Measurements from ENCODE around the gene C20orf141.
"Not testable (repeated sequence)": the region's sequence is repeated elsewhere in the genome, so short reads cannot be mapped to it uniquely, and the experiment has no call there.

C20orf141 gene

GRCh38 chr20:2817341-2817726, 2.5 kb downstream of the C20orf141 start:
- Histone ChIP-seq H3K27ac (peak overlapping the region in 1 of 21 experiments; percentile 16), H3K4me3 (no peak overlapping the region)

GRCh38 chr20:2817891-2818595, 3.3 kb downstream of the C20orf141 start:
- Histone ChIP-seq H3K27ac (peak overlapping the region in 1 of 21 experiments; percentile 16), H3K4me3 (no peak overlapping the region)

- no peak overlapping the region for H3K27ac ChIP-seq
Observed at GRCh38 chr20:2820084-2820895, 5.5 kb downstream of the C20orf141 start.

GRCh38 chr20:2820896-2821869, 6.4 kb downstream of the C20orf141 start:
- Histone ChIP-seq H3K4me3 (no peak overlapping the region), H3K27ac (no peak overlapping the region)

More at GRCh38 chr20:2820084-2820895, 5.5 kb downstream of the C20orf141 start:
- no peak overlapping the region for H3K4me3 ChIP-seq

GRCh38 chr20:2822073-2822472, 7.3 kb downstream of the C20orf141 start:
- Histone ChIP-seq H3K27ac (no peak overlapping the region), H3K4me3 (no peak overlapping the region)

GRCh38 chr20:2825761-2826160, 11.0 kb downstream of the C20orf141 start:
- no peak overlapping the region for H3K4me3 ChIP-seq
- H3K27ac ChIP-seq = no peak overlapping the region

- Histone ChIP-seq H3K27ac (no peak overlapping the region), H3K4me3 (no peak overlapping the region)
Observed at GRCh38 chr20:2826655-2827054, 11.9 kb downstream of the C20orf141 start.

- H3K27ac ChIP-seq = no peak overlapping the region
- H3K4me3 ChIP-seq = no peak overlapping the region
Observed at GRCh38 chr20:2829376-2829775, 14.6 kb downstream of the C20orf141 start.

- H3K4me3 ChIP-seq = not testable (repeated sequence)
Observed at GRCh38 chr20:2831206-2831605, 16.4 kb downstream of the C20orf141 start.

GRCh38 chr20:2833761-2834160, 19.0 kb downstream of the C20orf141 start:
- no peak overlapping the region for H3K27ac ChIP-seq
- H3K4me3 ChIP-seq = no peak overlapping the region

More at GRCh38 chr20:2831206-2831605, 16.4 kb downstream of the C20orf141 start:
- not testable (repeated sequence) for H3K27ac ChIP-seq

- H3K4me3 ChIP-seq = no peak overlapping the region
Observed at GRCh38 chr20:2834401-2835110, 19.8 kb downstream of the C20orf141 start.

GRCh38 chr20:2835331-2835796, 20.6 kb downstream of the C20orf141 start:
- Histone ChIP-seq H3K27ac (no peak overlapping the region), H3K4me3 (no peak overlapping the region)

More at GRCh38 chr20:2834401-2835110, 19.8 kb downstream of the C20orf141 start:
- no peak overlapping the region for H3K27ac ChIP-seq

- H3K27ac ChIP-seq = no peak overlapping the region
- no peak overlapping the region for H3K4me3 ChIP-seq
Observed at GRCh38 chr20:2836035-2836434, 21.2 kb downstream of the C20orf141 start.

GRCh38 chr20:2837221-2837960, 22.6 kb downstream of the C20orf141 start:
- Histone ChIP-seq H3K4me3 (no peak overlapping the region), H3K27ac (no peak overlapping the region)

- Histone ChIP-seq H3K27ac (no peak overlapping the region), H3K4me3 (no peak overlapping the region)
Observed at GRCh38 chr20:2838170-2838797, 23.5 kb downstream of the C20orf141 start.

- no peak overlapping the region for H3K27ac ChIP-seq
- H3K4me3 ChIP-seq = no peak overlapping the region
Observed at GRCh38 chr20:2838847-2839671, 24.3 kb downstream of the C20orf141 start.

GRCh38 chr20:2839732-2840137, 24.9 kb downstream of the C20orf141 start:
- peak overlapping the region; percentile 52 to 94 (median 88) for H3K4me3 ChIP-seq
- peak overlapping the region; percentile 60 to 98 (median 92) for H3K27ac ChIP-seq
